Neural progenitor cell (in vitro differentiated cells): ENCODE results near the gene GAS2L3. TPM values are rescaled to one million over a fixed set of nuclear protein-coding genes. Genes with fewer than 3 reads are reported as not detected.
A peak's percentile ranks its signal among the peaks of the same experiment; 100 is the strongest.

Experiments
- DNase-seq: peaks from one replicate; pipeline ENCODE4 v3.0.0-alpha.2; 2016; ENCODE audit warnings: low spot score
- H2AFZ ChIP-seq: fragments of 200-600 bp; sonication (generic); replicated peaks from 2 replicates; pipeline ENCODE4 v1.6.1; 2016; ENCODE audit warnings: antibody characterized with exemption
- H3F3A ChIP-seq: fragments of 200-600 bp; sonication (generic); 2 replicates; pipeline ENCODE4 v1.6.1; 2016; ENCODE audit warnings: antibody characterized with exemption, low read depth
- H3K27ac ChIP-seq: fragments of 200-600 bp; sonication (generic); 2 replicates; pipeline ENCODE4 v1.5.1; 2016; ENCODE audit warnings: mild to moderate bottlenecking
- H3K27me3 ChIP-seq: fragments of 200-600 bp; sonication (generic); 2 replicates; pipeline ENCODE4 v1.6.1; 2016; ENCODE audit warnings: mild to moderate bottlenecking, moderate library complexity
- H3K36me3 ChIP-seq: fragments of 200-600 bp; sonication (generic); 2 replicates; pipeline ENCODE4 v1.5.1; 2016
- H3K4me1 ChIP-seq: fragments of 200-600 bp; sonication (generic); 2 replicates; pipeline ENCODE4 v1.6.1; 2016; ENCODE audit warnings: mixed run types
- H3K4me2 ChIP-seq: fragments of 200-600 bp; sonication (generic); 2 replicates; pipeline ENCODE4 v1.6.1; 2016
- H3K4me3 ChIP-seq: fragments of 200-600 bp; sonication (generic); 2 replicates; pipeline ENCODE4 v1.5.1; 2016
- H3K79me2 ChIP-seq: fragments of 200-600 bp; sonication (generic); 2 replicates; pipeline ENCODE4 v1.6.1; 2016; ENCODE audit warnings: low read depth
- H3K9ac ChIP-seq: fragments of 200-600 bp; sonication (generic); 2 replicates; pipeline ENCODE4 v1.6.1; 2016
- H3K9me3 ChIP-seq: fragments of 200-600 bp; sonication (generic); 2 replicates; pipeline ENCODE4 v1.5.1; 2016; ENCODE audit warnings: low read depth
- H4K20me1 ChIP-seq: fragments of 200-600 bp; sonication (generic); 2 replicates; pipeline ENCODE4 v1.6.1; 2016; ENCODE audit warnings: low read depth
- H3K27ac Mint-ChIP-seq: 3 replicates; pipeline ENCODE4 v1.8.0; 2021; ENCODE audit warnings: mixed read lengths
- H3K27me3 Mint-ChIP-seq: 2 replicates; pipeline ENCODE4 v1.8.0; 2022; ENCODE audit warnings: low read depth, mild to moderate bottlenecking, inconsistent platforms, moderate library complexity, mixed read lengths; ENCODE audit not compliant: insufficient read depth
- H3K36me3 Mint-ChIP-seq: 3 replicates; pipeline ENCODE4 v1.8.0; 2021; ENCODE audit warnings: mixed read lengths
- H3K4me1 Mint-ChIP-seq: 3 replicates; pipeline ENCODE4 v1.8.0; 2021; ENCODE audit warnings: mixed read lengths
- H3K4me3 Mint-ChIP-seq: 3 replicates; pipeline ENCODE4 v1.8.0; 2021; ENCODE audit warnings: mild to moderate bottlenecking, moderate library complexity, mixed read lengths
- H3K9me3 Mint-ChIP-seq: 3 replicates; pipeline ENCODE4 v1.8.0; 2020; ENCODE audit warnings: mixed read lengths
- CTCF ChIP-seq: fragments of 200-600 bp; sonication (generic); IDR thresholded peaks from 2 replicates; pipeline ENCODE4 v1.5.1; 2017; ENCODE audit warnings: antibody characterized with exemption, mild to moderate bottlenecking
- EZH2 ChIP-seq: fragments of 200-600 bp; sonication (generic); IDR thresholded peaks from 2 replicates; pipeline ENCODE4 v1.6.1; 2017; ENCODE audit warnings: antibody characterized with exemption, mild to moderate bottlenecking, moderate library complexity
- EZH2phosphoT487 ChIP-seq: fragments of 200-600 bp; sonication (generic); IDR thresholded peaks from 2 replicates; pipeline ENCODE4 v1.6.1; 2017; ENCODE audit warnings: antibody characterized with exemption
- total RNA-seq: library from RNA; depleted of rRNA; stranded (reverse); fragments of >200 nt; gene quantifications from 2 replicates; pipeline ENCODE4 v1.2.3, GENCODE V29; 2015; ENCODE audit warnings: low replicate concordance

Gene GAS2L3
- total RNA-seq, 1 donor from 2014 or later, result 57.6 TPM

DNA sequence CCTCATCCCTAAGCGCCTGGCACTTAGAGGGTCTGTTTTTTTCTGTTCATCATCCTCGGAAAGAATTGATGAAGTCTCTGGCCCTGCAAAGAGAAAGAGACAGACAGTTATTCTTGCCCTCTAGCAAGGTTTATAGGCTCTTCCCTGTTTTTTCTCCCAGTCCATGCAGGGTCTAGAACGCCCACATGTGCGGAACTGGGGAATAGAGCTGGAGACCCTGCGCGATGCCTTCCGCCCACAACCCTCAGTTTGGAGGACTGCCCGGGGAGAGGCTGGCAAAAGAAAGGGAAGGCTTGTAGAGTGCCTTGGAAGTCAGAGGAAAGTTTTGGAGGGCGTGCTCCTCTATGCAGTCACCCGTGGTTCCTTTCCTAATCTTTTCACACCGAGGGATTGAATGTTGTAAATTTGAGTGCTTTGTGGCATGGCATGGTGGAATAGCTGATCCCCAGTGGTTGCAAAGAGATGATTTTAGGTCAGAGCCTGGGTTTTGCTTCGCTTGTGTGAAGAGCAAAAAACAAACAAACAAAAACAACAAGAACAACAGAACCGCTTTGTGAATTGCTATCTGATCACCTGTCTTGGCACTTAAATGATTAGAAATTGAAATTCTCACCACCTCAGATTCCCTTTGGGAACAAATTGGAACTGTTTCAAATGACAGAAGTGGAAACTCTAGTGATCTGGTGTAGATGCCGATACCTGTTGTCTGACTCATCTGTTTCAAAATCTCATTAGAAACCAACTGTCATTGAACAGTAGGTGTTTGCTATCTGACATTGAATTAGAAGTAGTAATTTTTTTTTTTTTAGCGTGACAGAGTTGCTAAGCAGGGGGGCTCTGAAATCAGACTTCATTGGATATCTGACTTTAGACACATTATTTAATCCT lies 947 bp downstream of the GAS2L3 start:
- Histone ChIP-seq H3K36me3 (no peaks in the 10 kb centered on the region), H2AFZ (peak overlapping the region; percentile 87), H3K4me3 (peak overlapping the region; percentile 77), H3K4me2 (peak overlapping the region; percentile 86), H3K4me1 (peaks cover 11% of the 10 kb centered on the region), H3K79me2 (peaks cover 44% of the 10 kb centered on the region), H4K20me1 (peaks cover 14% of the 10 kb centered on the region), H3K9ac (peak overlapping the region; percentile 33), H3K27ac (no peak overlapping the region), H3F3A (peaks cover 11% of the 10 kb centered on the region), H3K27me3 (peaks cover 29% of the 10 kb centered on the region), H3K9me3 (no peaks in the 10 kb centered on the region)
- Mint-ChIP-seq H3K27ac (peak overlapping the region; percentile 82), H3K27me3 (peaks cover 2% of the 10 kb centered on the region), H3K9me3 (no peaks in the 10 kb centered on the region), H3K36me3 (peaks cover 14% of the 10 kb centered on the region), H3K4me3 (peak overlapping the region; percentile 97), H3K4me1 (peaks cover 15% of the 10 kb centered on the region)
- DNase-seq, result peak; percentile 45
- TF ChIP-seq CTCF (no peak), EZH2 (peak; percentile 14)

- peaks cover 11% of the 10 kb centered on the region for H3K4me1 ChIP-seq
- H3K4me3 ChIP-seq, result no peak overlapping the region
- Mint-ChIP-seq H3K4me1 (peaks cover 15% of the 10 kb centered on the region), H3K27ac (no peak overlapping the region), H3K4me3 (no peak overlapping the region), H3K9me3 (peaks cover 4% of the 10 kb centered on the region), H3K36me3 (peaks cover 14% of the 10 kb centered on the region), H3K27me3 (peaks cover 2% of the 10 kb centered on the region)
- no peak overlapping the region for H3K4me2 ChIP-seq
- H3K79me2 ChIP-seq, result peaks cover 64% of the 10 kb centered on the region
- DNase-seq, result no peak
- peaks cover 11% of the 10 kb centered on the region for H3F3A ChIP-seq
- no peaks in the 10 kb centered on the region for H3K9me3 ChIP-seq
- peaks cover 23% of the 10 kb centered on the region for H3K27me3 ChIP-seq
- TF ChIP-seq CTCF (no peak), EZH2phosphoT487 (no peak), EZH2 (no peak)
- no peaks in the 10 kb centered on the region for H3K36me3 ChIP-seq
- H3K27ac ChIP-seq, result no peak overlapping the region
- H3K9ac ChIP-seq, result no peak overlapping the region
- H4K20me1 ChIP-seq, result peaks cover 14% of the 10 kb centered on the region
- no peak overlapping the region for H2AFZ ChIP-seq
These were observed 3.0 kb downstream of the GAS2L3 start for GRCh38 chr12:100576331-100577036.

DNA sequence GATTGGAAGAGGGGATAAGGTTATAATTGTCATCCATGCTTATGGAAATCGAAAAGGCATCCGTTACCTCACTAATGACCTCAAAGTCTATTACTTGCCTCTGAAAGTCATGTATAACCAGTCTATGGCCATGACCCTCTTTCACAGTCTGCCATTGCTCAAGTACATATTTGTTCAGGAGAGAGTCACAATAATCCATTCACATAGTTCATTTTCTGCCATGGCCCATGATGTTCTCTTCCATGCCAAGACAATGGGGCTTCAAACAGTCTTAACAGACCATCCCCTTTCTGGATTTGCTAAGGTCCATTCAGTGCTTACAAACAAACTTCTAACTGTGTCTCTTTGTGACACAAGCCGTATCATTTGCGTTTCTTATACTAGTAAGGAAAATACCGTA lies 5.4 kb downstream of the GAS2L3 start:
- H3K4me3 ChIP-seq, result no peak overlapping the region
- H3K79me2 ChIP-seq, result peaks cover 84% of the 10 kb centered on the region
- peaks cover 14% of the 10 kb centered on the region for H4K20me1 ChIP-seq
- Mint-ChIP-seq H3K27ac (no peak overlapping the region), H3K36me3 (peaks cover 24% of the 10 kb centered on the region), H3K27me3 (no peaks in the 10 kb centered on the region), H3K9me3 (peaks cover 23% of the 10 kb centered on the region), H3K4me1 (peaks cover 12% of the 10 kb centered on the region), H3K4me3 (no peak overlapping the region)
- H3K4me2 ChIP-seq, result no peak overlapping the region
- peaks cover 4% of the 10 kb centered on the region for H3F3A ChIP-seq
- no peak overlapping the region for H3K27ac ChIP-seq
- DNase-seq, result no peak
- H3K9me3 ChIP-seq, result no peaks in the 10 kb centered on the region
- no peak for TF ChIP-seq EZH2
- TF ChIP-seq EZH2phosphoT487, result no peak
- no peak for TF ChIP-seq CTCF
- H3K9ac ChIP-seq, result no peak overlapping the region
- H3K27me3 ChIP-seq, result peaks cover 6% of the 10 kb centered on the region
- H3K4me1 ChIP-seq, result peaks cover 6% of the 10 kb centered on the region
- no peak overlapping the region for H2AFZ ChIP-seq
- H3K36me3 ChIP-seq, result no peaks in the 10 kb centered on the region
